Fibroblast of peridontal ligament (primary cell): ENCODE measurements around the gene TXNRD2.
A peak's percentile ranks its signal among the peaks of the same experiment; 100 is the strongest.
"Not testable (repeated sequence)": the region's sequence is repeated elsewhere in the genome, so short reads cannot be mapped to it uniquely, and the experiment has no call there.

Source experiments
- DNase-seq: peaks from one replicate; pipeline ENCODE4 v3.0.0-alpha.2; 2010; ENCODE audit errors: extremely low read depth

The TXNRD2 gene

DNA sequence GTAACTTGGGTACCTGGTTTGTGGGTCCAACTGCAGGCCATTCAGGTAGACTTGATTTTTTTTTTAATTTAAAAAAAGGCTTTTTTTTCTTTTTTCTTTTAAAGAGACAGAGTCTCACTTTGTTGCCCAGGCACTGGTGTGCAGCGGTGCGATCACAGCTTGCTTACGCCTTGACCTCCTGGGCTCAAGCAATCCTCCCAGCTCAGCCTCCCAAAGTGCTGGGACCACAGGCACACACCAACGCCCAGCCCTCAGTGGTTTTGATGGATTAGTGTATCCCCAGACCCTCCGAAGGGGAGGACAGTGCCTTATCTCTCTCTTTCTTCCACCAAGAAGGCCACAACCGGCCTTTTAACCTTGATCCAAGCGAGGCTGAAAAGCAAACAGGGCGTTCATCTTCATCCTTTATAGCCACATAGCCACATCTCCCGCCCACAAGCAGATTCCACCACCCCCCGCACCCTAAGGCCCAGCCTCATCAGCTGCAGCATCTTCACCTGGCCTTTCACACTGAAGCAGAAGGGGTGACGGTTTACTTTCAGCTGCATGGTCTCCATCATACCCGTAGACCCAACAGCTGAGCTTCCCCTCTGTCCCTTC lies 17.6 kb downstream of the TXNRD2 start:
- DNase-seq, result no peak

GRCh38 chr22:19921544-19922081 lies 20.0 kb downstream of the TXNRD2 start:
- no peak for DNase-seq

- no peak for DNase-seq
These were observed 21.8 kb downstream of the TXNRD2 start for GRCh38 chr22:19919701-19920363.

DNA sequence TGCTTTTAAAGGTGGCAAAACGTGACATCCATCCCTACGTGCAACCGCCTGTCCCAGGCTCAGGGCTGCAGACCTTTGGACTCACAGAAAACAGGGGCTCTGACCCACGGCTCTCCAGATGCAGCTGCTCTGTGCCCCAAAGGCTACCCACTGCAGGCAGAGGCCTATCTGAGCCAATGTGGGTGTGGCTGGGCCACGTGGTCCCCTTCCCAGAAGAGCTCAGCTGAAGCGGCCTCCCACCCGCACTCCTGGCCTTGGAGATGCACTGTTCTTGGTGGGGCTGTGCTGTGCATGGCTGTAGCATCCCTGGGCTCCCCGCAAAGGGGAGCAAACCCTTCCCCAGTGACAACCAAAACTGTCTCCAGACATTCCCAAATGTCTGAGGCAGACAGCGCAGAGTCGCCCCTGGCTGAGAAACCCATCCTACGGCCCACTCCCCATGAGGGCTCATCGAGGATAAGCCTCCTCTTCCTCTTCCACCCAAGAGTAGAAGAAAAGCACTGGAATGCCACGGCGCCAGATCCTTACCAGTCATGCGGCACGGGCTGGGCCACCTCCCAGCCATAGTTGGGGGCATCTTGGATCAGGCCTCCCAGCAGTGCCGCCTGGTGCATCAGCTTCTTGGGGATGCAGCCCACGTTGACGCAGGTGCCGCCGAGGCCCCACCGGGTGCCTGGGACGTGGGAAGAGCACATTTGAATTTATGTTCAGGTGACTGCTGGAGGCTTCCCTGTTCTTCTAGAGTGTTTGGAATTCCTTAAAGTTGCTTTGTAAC lies 23.1 kb downstream of the TXNRD2 start:
- DNase-seq, result no peak

DNA sequence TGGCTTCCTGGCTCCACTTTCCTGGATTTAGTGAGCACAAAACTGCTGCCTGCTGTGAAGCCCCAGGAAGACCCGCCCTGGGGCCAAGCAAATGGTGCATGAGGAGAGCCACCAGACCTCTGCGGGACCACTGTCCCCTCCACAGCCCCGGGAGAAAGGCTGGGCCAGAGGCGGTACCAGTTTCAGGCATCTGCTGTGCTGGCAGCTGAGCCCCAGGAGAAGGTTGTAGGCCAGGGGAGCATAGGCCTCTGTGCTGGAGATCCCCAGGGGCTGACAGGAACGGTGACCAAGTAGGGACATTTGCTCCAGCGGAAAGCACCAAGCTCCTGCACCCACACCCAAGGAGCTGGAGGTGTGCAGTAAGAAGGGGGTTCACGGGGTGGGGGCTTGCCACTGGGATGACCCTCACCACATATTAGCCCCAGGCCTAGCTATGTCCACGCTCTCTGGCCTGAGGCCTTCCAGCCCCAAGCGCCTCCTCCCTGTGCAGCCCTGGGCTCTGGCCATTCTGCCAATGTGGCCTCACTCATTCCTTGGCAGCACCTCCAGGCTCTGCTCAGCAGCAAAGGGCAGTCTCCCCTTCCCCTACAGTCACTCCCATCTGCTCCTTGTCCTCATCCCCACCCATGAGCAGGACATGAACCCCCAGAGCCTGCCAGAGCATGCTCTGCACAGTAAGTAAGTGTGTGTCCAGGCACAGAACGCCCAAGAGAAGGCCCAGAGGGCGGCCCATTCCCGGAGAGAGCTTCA lies 24.1 kb downstream of the TXNRD2 start:
- DNase-seq, result no peak

DNA sequence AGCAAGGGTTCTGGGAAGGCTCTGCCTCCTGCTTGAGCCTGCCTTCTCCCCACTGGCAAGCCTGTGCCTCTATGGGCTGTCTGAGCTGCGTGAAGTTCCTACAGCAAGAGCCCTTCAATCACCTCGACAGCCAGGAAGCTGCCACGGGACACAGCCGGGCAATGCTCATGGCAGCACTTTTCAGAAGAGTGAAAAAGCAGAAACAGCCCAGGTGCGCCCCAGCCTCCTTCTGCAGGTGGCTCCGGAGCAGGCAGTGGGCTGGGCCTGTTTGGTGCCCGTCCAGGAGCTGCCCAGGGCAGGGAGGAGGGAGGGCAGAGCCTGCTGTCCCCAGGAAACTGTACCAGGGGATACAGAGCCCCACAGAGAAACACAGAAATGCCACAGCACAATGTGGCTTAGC lies 24.7 kb downstream of the TXNRD2 start:
- DNase-seq, result no peak

DNA sequence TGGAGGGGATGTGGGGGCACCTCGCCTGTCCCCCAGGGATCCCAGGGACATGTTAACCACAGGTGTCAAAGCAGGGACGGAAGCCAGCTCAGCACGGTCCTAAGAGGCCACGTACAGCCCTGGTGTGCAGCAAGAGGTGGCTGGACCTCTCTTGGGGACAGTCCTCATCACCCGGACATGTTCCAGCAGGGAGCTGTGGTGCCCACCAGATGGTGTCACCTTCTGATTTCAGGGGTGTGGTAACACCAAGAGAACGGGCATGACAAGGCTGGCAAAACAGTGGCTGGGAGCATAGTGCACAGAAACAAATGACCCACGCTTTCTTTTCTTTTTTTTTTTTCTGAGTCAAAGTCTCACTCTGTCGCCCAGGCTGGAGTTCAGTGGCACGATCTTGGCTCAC lies 25.6 kb downstream of the TXNRD2 start:
- DNase-seq, result no peak

- DNase-seq, result no peak
These were observed 26.2 kb downstream of the TXNRD2 start for GRCh38 chr22:19915287-19915954.

GRCh38 chr22:19914201-19914943 lies 27.2 kb downstream of the TXNRD2 start:
- DNase-seq, result no peak

DNA sequence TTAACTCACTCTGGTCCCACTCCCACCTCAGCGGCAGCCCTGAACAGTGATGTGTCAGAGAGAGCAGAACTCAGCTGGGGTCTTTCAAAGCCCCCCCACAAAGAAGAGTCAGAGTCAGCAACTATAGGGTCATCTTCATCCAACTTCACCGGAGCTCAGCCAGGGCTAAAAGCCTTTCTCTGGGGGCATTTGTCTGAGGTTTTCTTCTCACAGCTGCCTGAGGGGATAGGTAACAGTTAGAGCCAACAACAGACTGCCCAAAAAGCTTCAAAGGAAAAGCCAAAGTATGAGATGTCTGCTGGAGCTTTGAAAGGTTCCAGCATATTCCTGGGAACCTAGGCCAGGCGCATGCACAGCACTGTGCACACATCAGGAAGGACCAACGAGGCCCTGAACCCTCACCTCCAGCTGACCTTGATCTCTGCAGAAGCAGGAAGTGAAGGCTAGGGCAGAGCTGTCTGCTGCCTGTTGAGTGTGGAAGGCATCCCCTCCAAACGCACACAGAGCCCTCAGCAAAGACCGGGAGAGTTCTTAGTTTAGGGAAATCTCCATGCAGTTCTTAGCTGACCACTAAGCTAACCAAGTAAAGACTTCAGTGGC lies 28.2 kb downstream of the TXNRD2 start:
- no peak for DNase-seq

- DNase-seq, result no peak
These were observed 29.2 kb downstream of the TXNRD2 start for GRCh38 chr22:19912271-19912999.

DNA sequence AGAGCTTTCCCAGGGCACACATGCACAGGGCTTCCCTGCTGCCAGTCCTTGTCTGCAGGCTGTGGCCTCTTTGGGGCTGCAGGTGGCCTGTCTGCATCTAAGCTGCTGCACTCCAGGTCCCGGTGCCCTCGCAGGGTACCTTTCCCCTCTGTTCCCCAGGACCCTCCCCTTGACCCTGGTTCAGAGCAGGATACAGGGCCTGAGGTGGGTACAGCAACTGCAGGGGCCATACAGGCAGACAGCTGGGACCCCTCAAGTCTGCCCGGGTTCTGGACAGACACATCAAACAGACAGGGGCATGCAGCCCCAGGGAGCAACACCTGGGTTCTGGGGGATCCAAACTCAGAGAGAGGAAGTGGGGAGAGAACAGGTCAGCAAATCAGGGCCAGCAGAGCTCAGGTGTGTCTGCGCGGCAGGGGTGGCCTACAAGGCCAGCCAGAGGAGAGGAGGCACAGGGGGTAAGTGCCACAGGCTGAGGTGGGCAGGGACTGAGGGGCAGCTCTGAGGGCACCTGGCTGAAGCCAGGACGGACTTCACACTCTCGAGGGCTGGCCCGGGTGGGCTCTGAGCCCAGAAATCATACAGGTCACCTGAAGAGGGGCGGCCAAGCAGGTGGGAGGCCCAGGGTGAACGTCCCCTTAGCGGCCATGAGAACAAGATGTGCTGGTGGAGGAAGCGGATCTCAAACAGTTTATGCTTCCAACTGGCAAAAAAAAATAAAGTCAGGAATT lies 29.9 kb downstream of the TXNRD2 start:
- DNase-seq, result no peak

GRCh38 chr22:19910180-19910744 lies 31.4 kb downstream of the TXNRD2 start:
- DNase-seq, result no peak

- DNase-seq, result peak; percentile 80
These were observed 32.1 kb downstream of the TXNRD2 start for GRCh38 chr22:19909350-19910179.

DNA sequence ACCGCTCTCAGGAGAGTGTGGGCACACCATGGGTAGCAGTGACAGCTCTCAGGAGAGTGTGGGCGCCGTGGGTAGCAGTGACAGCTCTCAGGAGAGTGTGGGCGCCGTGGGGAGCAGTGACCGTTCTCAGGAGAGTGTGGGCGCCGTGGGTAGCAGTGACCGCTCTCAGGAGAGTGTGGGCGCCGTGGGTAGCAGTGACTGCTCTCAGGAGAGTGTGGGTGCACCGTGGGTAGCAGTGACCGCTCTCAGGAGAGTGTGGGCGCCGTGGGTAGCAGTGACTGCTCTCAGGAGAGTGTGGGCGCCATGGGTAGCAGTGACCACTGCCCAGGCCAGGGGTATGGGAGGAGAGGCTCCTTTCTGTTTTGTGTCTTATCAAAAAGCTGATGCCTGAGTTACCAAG lies 33.7 kb downstream of the TXNRD2 start:
- not testable (repeated sequence) for DNase-seq

DNA sequence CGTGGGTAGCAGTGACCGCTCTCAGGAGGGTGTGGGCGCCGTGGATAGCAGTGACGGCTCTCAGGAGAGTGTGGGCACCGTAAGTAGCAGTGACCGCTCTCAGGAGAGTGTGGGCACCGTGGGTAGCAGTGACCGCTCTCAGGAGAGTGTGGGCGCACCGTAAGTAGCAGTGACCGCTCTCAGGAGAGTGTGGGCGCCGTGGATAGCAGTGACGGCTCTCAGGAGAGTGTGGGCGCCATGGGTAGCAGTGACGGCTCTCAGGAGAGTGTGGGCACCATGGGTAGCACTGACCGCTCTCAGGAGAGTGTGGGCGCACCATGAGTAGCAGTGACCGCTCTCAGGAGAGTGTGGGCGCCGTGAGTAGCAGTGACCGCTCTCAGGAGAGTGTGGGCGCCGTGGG lies 34.8 kb downstream of the TXNRD2 start:
- DNase-seq, result not testable (repeated sequence)

GRCh38 chr22:19905347-19906276 lies 36.0 kb downstream of the TXNRD2 start:
- no peak for DNase-seq
